GM19025 (cell line): ENCODE results near the gene TSPAN16.
"Not testable (repeated sequence)": the region's sequence is repeated elsewhere in the genome, so short reads cannot be mapped to it uniquely, and the experiment has no call there.

ENCODE experiments used
- ATAC-seq: cut with Tn5 transposase; IDR thresholded peaks from one replicate; pipeline ENCODE4 v1.9.1; 2021; ENCODE audit warnings: mild to moderate bottlenecking, low read depth, moderate library complexity; ENCODE audit not compliant: unreplicated experiment

The TSPAN16 gene

DNA sequence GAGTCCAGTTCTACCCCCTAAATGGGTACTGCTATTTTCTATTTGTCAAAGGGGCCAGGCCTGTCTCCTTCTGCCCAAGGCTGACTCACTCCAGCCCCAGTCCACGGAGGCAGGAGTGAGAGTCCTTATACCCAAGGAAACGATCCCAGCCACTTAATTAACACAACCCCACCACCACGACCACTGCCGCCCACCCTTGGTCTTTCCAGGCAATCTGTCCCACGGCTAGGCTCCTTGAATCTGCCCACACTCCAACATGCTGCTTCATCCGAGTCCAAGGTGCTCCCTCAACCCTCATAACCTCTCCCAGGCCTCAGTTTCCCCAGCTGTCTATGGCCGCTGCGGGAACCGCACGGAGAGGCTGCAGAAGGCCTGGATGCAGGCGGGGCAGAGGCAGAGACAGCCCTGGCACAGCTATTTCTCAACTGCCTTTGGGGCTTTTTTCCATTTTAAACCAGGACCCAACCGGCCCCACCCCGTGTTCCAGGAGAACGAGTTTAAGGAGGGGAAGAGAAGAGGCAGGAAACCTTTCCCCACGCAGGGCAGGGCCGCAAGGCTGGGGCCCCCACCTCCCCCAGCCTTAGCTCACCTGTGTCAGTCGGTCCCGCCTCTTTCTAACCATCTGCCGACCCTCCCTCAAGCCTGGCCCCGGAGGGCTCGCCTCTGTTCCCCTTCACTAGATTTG lies 42.8 kb downstream of the TSPAN16 start:
- ATAC-seq: no peak

DNA sequence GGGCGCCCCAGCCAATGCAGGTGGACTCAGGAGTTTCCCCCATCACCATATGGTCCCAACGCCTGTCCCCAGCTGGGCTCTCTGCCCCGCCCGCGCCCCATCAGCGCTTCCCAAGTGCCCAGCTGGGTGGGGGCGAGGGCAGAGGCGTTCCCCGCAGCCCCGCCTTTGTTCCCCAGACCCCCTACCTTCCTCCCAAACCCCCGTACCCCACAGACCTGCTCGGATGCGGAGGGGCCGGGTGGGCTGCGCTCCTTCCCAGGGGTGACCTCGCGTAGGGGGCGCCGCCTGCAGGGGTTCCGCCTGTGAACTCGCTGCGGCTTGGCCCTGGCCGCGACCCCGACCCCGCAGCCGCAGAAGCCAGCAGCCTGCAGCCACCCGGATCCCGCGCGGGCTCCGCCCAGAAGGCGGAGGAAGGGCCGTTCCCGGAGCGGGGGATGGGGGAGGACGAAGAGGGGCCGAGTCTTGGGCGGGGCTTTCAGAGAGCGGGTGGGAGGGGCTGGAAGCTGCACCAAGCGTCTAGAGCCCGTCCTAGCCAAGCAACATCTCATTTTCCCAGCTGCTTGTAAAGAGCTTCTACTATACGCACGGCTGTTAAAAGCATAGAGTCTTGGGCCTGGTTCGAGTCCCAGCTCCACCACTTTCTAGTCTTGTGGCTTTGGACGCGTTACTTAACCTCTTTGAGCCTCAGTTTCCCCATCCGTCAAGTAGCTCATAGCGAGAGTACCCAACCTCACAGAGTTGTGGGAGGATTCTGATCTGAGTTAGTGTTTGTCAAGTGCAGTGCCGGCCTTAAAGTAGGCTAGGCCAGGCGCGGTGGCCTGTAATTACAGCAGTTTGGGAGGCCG lies 43.5 kb downstream of the TSPAN16 start, which contains the start of gene RAB3D:
RAB3D (minus strand) TSS at position 404 of the 845 bp plus-strand sequence. CDS start 2,258 bp downstream, outside the sequence.
- peak; percentile 80 for ATAC-seq

DNA sequence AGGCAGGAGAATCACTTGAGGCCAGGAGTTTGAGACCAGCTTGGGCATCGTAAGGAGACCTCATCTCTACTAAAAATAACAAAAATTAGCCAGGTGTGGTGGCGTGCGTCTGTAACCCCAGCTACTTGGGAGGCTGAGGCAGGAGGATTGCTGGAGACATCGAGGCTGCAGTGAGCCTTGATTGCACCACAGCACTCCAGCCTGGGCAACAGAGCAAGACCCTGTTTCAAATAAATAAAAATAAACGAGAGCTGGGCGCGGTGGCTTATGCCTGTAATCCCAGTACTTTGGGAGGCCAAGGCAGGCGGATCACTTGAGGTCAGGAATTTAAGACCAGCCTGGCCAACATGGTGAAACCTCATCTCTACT lies 44.1 kb downstream of the TSPAN16 start:
- not testable (repeated sequence) for ATAC-seq

DNA sequence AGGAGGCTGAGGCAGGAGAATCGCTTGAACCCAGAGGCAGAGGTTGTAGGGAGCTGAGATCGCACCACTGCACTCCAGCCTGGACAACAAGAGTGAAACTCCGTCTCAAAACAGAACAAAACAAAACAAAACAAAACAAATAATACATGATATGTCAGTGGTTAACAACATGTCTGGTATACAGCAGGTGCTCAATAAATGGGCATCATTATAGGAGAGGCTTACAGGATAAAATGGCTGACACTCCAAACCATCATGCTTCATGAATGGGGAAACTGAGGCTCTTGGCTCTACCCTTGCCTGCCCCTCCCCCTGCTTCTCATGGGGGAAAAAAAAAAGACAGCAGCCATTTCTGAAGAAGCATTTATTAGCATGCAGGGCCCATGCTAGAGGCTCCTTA lies 46.5 kb downstream of the TSPAN16 start:
- no peak for ATAC-seq

DNA sequence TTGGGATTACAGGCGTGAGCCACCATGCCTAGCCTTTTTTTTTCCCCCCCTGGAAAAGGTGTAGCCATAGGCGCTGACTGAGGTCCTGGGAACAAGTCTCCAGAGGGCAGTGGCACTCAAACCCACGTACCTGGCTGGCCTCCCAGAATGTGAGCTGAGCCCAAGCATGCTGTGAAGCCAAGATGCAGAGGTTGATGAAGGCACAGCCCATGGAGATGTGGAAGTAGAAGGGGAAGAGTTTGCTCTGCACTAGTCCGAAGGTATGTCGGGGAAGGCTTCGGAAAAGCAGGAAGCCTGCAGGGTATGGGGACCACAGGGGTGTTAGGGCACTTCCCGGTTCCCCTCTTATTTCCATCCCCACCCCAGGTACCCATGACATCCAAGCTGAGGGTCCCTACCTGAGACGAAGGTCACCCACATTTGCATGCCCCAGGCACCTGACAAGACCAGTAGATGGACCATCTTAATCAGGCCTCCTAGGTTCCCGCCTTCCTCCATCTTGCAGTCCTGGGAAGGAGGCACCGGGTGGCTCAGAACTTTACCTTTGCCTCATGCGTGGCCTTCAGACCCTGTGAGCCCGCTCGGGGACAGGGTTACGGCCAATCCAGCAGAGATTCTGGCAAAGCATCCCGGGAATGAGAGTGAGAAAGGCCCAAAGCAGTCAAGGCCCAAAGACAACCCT lies 49.3 kb downstream of the TSPAN16 start:
- ATAC-seq: no peak

DNA sequence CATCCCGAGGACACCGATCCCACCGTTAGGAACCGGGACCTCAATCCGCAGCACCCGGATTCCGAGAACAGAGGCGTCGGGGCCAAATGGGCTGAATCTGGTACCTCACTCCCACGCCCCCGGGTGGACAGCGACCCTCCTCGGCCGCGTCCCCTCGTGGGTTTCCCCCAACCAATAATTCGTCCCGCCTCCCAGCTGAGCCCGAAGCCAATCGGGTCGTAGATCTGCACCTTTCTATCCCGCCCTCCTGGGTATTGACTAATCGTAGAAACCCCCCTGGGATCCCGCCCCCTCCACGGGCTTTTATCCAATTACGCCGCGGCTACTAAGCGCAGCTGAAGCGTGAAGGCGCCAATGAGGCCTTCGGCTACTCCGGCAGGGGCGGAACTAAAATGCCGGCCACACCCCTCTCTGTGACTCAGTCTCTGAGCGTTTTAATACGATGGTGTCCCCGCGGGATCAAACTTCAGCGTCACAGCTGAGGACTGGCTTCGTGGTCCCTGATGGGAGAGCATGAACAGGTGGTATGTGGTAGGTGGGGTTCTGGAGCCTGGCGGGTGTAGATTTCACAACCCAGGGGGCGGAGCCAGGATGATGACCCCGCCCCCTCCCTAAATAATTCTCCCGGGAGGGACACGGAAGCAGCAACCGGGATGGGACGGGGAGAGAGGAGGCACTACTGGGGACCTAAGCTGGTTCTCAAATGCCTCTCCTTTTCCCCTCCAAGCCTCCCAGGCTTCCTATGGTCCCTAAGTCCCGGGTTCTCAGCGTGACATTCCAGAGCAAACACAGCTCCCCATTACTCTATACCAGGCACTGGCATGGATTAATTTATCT lies 50.4 kb downstream of the TSPAN16 start, which contains the start of the genes CCDC159 and TMEM205:
CCDC159 (plus strand) TSS at position 416 of the 837 bp plus-strand sequence; CDS start at position 504, 88 bp downstream.
TMEM205 (minus strand) TSS at position 165 of the 837 bp plus-strand sequence. CDS start 649 bp downstream, outside the sequence.
- ATAC-seq: peak; percentile 91

DNA sequence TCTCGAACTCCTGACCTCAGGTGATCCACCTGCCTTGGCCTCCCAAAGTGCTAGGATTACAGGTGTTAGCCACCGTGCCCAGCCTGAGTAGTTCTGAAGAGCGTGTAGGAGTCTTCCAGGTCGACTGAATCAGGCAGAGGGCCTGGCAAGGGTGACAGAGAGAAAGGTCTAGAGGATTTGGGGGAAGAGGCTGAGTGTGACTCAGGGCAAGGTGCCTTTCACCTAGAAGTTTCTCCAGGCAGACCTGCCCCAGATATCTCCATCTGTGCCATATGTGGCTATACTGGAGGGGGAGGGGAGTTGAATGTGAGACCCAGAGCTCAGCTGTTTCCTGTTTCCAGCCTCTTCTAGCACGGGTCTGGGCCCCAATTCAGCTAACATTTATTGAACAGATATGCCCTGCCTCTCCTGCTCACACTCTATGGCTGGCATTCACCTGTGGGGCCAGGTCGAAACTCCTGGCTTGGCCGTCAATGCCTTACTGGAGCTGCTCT lies 51.6 kb downstream of the TSPAN16 start:
- no peak for ATAC-seq

DNA sequence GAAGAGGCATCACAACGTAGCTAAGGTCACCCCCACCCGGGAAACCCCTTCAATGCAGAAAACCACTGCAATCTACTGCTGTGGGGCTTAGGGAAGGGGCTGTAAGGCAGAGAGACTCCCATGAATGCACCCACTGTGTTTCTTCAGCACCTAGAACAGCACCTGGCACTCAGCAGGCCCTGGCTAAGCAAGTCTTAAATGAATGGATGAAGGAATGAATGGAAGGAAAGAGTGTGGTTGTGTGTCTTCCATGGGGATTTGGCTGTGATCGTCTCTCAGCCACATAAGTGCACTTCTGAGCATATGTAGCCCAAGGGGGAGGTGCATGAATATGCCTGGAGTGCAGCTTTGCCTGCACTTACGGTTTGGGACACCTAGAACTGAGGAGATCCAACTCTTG lies 53.2 kb downstream of the TSPAN16 start:
- no peak for ATAC-seq

DNA sequence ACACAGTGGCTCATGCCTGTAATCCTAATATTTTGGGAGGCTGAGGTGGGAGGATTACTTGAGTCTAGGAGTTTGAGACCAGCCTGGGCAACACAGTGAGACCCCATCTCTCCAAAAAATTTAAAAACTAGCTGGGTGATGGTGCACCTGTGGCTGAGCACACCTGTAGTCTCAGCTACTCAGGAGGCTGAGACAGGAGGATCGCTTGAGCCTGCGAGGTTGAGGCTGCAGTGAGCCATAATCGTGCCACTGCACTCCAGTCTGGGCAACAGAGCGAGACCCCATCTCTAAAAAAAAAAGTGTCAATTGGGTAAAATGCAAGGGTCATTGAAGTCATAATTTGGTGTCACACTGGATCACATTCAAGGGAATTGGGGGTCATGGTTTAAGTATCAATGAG lies 58.1 kb downstream of the TSPAN16 start:
- ATAC-seq: not testable (repeated sequence)

DNA sequence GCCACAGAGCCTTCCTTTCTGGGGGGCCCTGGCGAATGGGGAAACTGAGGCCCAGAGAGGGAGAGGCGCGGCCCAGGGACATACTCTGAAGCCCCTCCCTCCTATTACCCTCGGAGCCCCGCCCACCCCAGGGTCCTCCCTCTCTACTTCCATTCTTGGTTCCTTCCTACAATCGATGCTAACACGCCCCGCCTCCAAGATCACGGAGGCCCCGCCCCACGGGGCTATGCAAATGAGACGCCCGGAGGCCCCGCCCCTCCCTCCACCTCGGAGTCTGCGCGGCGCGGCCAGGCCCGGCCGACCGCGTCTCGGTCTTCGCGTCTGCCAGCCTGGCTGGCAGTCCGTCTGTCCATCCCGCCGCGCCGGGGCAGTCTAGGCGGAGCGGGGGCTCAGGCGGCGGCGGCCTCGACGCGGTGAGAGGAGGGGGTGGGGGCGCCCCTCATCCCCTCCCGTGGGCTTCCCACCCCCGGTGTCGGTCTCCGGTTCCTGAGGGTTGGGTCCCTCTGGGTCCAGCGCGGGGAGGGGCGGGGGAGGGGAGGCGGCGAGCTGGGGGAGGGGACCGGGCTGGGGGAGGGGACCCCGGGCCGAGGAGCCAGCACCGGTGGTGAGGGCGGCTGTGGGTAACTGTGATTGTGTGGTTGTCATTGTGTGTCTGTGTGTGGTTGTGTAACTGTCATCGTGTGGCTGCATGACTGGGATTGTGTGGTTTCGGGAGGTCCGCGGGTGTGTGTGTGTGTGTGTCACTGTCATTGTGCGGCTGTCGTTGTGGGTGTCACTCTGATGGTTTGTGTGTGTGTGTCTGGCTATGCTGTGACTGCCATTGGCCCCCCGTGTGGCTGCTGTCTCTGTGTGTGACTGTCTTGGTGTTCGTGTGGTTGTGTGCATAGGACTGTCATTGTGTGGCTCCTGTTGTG lies 59.5 kb downstream of the TSPAN16 start, which contains the start of gene PLPPR2:
PLPPR2 (plus strand) TSS at position 273 of the 914 bp plus-strand sequence. CDS start 2,242 bp downstream, outside the sequence.
- ATAC-seq: no peak

DNA sequence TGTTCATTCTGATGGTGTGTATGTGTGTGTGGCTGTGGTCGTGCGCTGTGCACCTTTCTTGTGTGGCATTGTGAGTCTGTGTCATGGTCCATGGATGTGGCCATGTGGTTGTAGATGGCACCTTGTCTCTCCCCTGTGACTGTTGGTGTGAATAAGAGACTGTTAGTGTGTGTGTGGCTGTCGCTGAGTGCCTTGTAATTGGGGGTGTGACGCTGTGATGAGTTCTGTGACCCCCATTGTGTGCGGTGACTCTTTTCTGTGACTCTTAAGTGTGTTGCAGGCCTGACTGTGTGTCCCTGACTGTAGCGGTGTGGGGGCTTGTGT lies 60.1 kb downstream of the TSPAN16 start:
- ATAC-seq: no peak

DNA sequence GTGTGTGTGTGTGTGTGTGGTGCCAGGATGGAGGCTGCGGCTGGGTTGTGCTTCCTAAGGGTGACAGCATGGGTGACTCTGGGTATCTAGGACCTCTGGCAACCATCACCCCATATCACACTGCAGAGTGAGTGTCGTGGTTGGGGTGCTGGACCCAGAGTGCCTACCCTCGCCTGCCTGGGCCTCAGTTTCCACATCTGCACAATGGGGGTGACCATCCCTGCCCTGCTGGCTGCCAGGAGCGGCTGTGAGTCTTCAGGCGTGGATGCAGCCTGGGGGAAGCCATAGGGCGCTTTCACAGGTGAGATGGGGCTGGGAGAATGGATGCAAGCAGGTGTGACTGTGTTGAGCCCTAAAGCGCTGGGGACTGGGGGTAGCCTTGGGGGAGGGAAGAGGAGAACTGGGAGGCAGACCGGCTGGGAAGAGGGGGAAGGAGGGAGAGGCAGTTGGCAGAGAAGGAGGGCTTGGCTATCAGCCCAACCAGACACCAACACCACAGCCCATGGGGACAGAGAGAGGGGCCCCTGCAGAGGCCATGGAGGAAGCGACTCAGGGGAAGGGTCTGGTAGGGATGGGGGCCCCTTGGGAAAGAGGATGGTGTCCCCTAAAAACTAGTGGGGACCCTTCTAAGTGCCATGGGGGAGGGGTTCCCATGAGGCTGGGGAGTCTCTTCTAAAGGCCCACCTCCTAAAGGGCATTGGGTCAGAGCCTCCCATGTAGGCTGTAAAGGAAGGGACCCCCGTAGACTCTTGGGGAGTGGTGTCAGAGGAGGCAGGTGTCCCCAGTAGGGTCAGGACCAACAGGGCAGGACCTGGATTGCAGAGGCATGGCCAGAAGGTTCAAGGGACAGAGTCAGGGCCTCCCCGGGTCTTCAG lies 61.0 kb downstream of the TSPAN16 start:
- ATAC-seq: no peak

DNA sequence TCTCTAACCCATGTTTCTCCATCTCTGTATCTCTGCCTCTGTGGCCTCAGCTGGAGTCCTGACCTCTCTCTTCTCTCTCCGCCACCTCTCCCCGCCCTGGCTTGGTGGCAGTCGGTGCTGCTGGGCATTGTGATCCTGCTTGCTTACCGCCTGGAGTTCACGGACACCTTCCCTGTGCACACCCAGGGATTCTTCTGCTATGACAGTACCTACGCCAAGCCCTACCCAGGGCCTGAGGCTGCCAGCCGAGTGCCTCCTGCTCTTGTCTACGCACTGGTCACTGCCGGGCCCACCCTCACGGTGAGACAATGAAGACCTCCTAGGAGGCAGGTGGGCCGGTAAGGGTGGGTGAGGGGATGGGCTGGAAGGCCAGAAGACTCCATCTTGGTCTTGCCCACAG lies 63.5 kb downstream of the TSPAN16 start:
- no peak for ATAC-seq

DNA sequence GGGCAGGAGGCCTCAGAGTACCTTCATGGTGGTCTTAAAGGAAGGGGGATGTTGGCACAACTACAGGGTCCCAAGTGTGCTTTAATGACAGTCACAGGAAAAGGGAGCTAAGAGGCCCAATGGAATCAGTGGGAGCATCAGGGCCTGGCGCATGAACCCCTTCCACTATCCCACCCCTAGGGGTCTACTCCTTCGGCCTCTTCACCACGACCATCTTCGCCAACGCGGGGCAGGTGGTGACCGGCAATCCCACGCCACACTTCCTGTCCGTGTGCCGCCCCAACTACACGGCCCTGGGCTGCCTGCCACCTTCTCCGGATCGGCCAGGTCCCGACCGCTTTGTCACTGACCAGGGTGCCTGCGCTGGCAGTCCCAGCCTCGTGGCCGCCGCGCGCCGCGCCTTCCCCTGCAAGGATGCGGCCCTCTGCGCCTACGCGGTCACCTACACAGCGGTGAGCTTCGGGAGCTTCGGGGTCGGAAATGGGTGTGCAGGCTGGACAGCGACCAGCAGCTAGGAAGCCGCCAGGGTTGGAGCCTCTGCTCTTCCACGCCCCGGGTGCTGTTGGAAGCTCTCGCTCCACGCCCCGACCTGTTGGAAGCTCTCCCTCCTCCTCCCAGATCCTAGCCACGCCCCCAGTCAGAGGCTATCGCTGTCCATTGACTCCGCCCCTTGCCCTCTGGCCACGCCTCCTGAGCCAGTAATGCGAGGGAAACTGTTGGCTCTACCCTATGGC lies 65.2 kb downstream of the TSPAN16 start:
- no peak for ATAC-seq

DNA sequence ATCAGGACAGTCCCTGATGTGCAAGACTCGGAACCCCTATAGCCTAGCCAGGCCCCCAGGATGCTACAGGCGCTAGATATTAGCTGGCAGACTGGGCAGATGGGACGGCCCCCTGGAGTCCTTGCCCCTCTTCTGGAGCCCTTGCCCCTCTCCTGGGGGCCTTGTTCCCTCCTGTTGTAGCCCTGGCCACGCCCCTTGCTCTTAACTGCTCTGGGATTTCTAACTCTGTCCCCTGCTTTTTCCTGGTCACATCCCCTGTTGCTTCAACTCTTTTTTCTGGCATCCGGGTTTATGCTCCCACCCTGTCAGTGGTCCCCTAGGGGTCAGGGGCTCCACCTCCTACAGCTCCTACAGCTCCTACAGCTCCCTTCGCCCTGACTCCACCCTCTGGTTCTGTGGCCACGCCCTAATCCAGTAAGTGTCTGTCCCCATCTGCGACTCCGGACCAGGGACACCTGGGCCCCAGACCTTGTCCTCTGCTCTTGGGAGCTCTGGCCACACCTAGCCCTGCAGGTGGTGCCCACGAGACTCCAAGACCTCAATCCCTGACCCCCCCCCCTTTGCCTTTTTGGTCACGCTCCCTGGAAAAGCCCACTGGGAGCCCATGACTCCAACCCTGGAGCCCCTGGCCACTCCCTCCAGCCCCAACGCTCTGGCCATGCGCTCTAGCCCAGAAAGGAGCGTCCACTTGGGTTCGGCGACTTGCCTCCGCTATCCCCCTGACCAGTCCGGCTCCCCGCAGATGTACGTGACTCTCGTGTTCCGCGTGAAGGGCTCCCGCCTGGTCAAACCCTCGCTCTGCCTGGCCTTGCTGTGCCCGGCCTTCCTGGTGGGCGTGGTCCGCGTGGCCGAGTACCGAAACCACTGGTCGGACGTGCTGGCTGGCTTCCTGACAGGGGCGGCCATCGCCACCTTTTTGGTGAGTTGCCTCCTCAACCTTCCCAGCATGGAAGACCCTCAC lies 66.1 kb downstream of the TSPAN16 start:
- ATAC-seq: no peak

DNA sequence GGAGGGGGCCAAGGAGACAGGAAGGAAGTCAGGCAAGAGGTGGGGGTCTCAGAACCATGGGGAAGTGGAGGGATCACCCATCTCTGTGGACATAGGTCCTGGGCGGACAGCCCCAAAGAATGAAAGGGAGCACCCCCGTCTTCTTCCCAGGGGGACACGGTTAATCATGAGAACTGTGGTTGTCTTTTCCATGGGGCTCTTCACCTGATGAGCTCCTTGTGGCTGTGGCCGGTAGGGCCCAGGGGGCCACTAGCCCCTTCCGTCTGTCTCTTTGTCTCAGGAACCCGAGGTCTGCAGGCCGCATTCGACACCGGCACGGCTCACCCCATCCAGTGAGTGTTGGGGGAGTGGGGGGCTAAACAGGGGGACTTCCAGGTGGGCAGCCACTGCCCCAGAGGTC lies 67.9 kb downstream of the TSPAN16 start:
- no peak for ATAC-seq
